Stomach (tissue), 9 donors: Measurements from ENCODE around the gene KANK3. TPM values are rescaled to one million over a fixed set of nuclear protein-coding genes. Genes with fewer than 3 reads are reported as not detected.

Source experiments
- DNase-seq, 2 donors: peaks; one replicate each; pipeline versions ENCODE4 v3.0.0 to v3.0.0-alpha.2; 2013 to 2019
- H3K27ac ChIP-seq, 5 donors: fragments of 200-600 bp in 4 of 5; sonication (generic) in 4 of 5; one replicate each; pipeline ENCODE4 v1.5.1; 2013 to 2019; ENCODE audit warnings: mild to moderate bottlenecking in 1 of 5, moderate library complexity in 1 of 5
- H3K27me3 ChIP-seq, 3 donors: fragments of 200-600 bp; sonication (generic); one replicate each; pipeline ENCODE4 v1.5.1; 2017 to 2019; ENCODE audit warnings: mixed run types in 1 of 3
- H3K36me3 ChIP-seq, 4 donors: fragments of 200-600 bp; sonication (generic); 1 replicate in 3 of 4; 2 replicates in 1 of 4; pipeline ENCODE4 v1.5.1; 2016 to 2019
- H3K4me1 ChIP-seq, 4 donors: fragments of 200-600 bp; sonication (generic); one replicate each; pipeline ENCODE4 v1.5.1; 2016 to 2019
- H3K4me3 ChIP-seq, 4 donors: fragments of 200-600 bp; sonication (generic) in 3 of 4; one replicate each; pipeline ENCODE4 v1.5.1; 2016 to 2019; ENCODE audit warnings: mild to moderate bottlenecking in 1 of 4
- H3K9me3 ChIP-seq, 4 donors: fragments of 200-600 bp; sonication (generic); one replicate each; pipeline ENCODE4 v1.5.1; 2016 to 2019
- CTCF ChIP-seq, 7 experiments: fragments of 450-650 bp in 4 of 7; fragments of 200-600 bp in 3 of 7; sonication (generic) in 3 of 7; IDR thresholded peaks; one replicate each; pipeline ENCODE4 v1.5.1; 2016 to 2019; ENCODE audit warnings: antibody characterized with exemption in 7 of 7, control low read depth in 2 of 7, mild to moderate bottlenecking in 1 of 7
- EP300 ChIP-seq: sonication (generic); formaldehyde crosslinking; IDR thresholded peaks from one replicate; pipeline ENCODE4 v1.6.1; 2017; ENCODE audit warnings: antibody characterized with exemption
- POLR2A ChIP-seq, 4 donors: fragments of 450-650 bp; IDR thresholded peaks; one replicate each; pipeline ENCODE4 v1.6.1; 2016; ENCODE audit warnings: antibody characterized with exemption in 4 of 4, control low read depth in 2 of 4, mild to moderate bottlenecking in 1 of 4, moderate library complexity in 1 of 4
- POLR2AphosphoS5 ChIP-seq, 3 donors: sonication (generic); formaldehyde crosslinking; IDR thresholded peaks; one replicate each; pipeline ENCODE4 v1.6.1; 2016; ENCODE audit warnings: antibody characterized with exemption in 3 of 3
- WGBS, 5 donors: extraction: QIAGEN DNeasy Blood & Tissue Kit in 3 of 5; methylation state at CpG; one replicate each; pipeline versions ENCODE4 v1.1.5 to v1.1.7; 2013 to 2018; 5-methylcytosine and 5-hydroxymethylcytosine counted together
- intact Hi-C: fragments of 100-400 bp; cut with DNase I; formaldehyde crosslinking; loops from one replicate; pipeline ENCODE4 v1.15.1; 2023; ENCODE audit warnings: low total_unique reads
- polyA plus RNA-seq, 3 donors: library from polyadenylated mRNA; stranded (reverse); fragments of 200-250 nt; gene quantifications; one replicate each; pipeline ENCODE4 v1.2.3, GENCODE V29; 2013
- total RNA-seq, 5 donors: library from RNA; depleted of rRNA; stranded (reverse); fragments of >200 nt; gene quantifications; one replicate each; pipeline versions ENCODE4 v1.1.0 to v1.2.3, GENCODE V29; 2014 to 2016
- donor health status: healthy with polysubstance abuse.
- donor health status: Bipolar disorder and iron deficiency.
- donor health status: healthy.

KANK3 gene
- total and polyA plus RNA-seq, 8 donors, result 4.4 to 72.4 (median 7.2) TPM; not detected in 1

- H3K4me1 ChIP-seq, result peaks cover 20 to 39% (median 32%) of the 10 kb centered on the region in 4 donors
- DNase-seq, result no peak
- no peak for TF ChIP-seq POLR2AphosphoS5 (IDR thresholded peaks at IDR 0.05)
- TF ChIP-seq EP300, result no peak
- no peak for TF ChIP-seq POLR2A (IDR thresholded peaks at IDR 0.05)
- TF ChIP-seq CTCF (IDR thresholded peaks at IDR 0.05), result no peak
- intact Hi-C loops, result no loop called here
- no peaks in the 10 kb centered on the region for H3K9me3 ChIP-seq
- WGBS, 5 donors, result 54 to 63% (median 59%) methylated on average over 8 of the region's 8 CpGs
- H3K27me3 ChIP-seq, result peaks cover 24 to 90% (median 30%) of the 10 kb centered on the region in 3 donors
- no peaks in the 10 kb centered on the region for H3K36me3 ChIP-seq
- no peak overlapping the region for H3K4me3 ChIP-seq
- H3K27ac ChIP-seq, result no peak overlapping the region
Observed at GRCh38 chr19:8336660-8337059, 6.4 kb downstream of the KANK3 start.

- no peak for DNase-seq
- intact Hi-C loops, result no loop called here
- Histone ChIP-seq H3K4me1 (peaks cover 20 to 39% (median 32%) of the 10 kb centered on the region in 4 donors), H3K4me3 (peak overlapping the region in 1 of 4 donors; percentile 41), H3K9me3 (no peaks in the 10 kb centered on the region), H3K27me3 (peaks cover 24 to 90% (median 30%) of the 10 kb centered on the region in 3 donors), H3K27ac (no peak overlapping the region), H3K36me3 (no peaks in the 10 kb centered on the region)
- WGBS, 5 donors, result 26 to 39% (median 33%) methylated on average over 23 to 27 of the region's 27 CpGs
- TF ChIP-seq POLR2AphosphoS5 (IDR thresholded peaks at IDR 0.05) (no peak), POLR2A (IDR thresholded peaks at IDR 0.05) (no peak), CTCF (IDR thresholded peaks at IDR 0.05) (no peak), EP300 (no peak)
Observed at GRCh38 chr19:8336072-8336569, 6.9 kb downstream of the KANK3 start.

GRCh38 chr19:8335343-8336071, 7.6 kb downstream of the KANK3 start:
- peaks cover 20 to 35% (median 31%) of the 10 kb centered on the region in 4 donors for H3K4me1 ChIP-seq
- no peaks in the 10 kb centered on the region for H3K9me3 ChIP-seq
- peak overlapping the region; percentile 38 to 51 (median 40) for H3K4me3 ChIP-seq
- DNase-seq, result peak in 1 of 2 donors; percentile 35
- H3K36me3 ChIP-seq, result no peaks in the 10 kb centered on the region
- H3K27ac ChIP-seq, result no peak overlapping the region
- peaks cover 24 to 86% (median 30%) of the 10 kb centered on the region in 3 donors for H3K27me3 ChIP-seq
- intact Hi-C loops, result no loop called here
- WGBS, 5 donors, result 5 to 39% (median 9%) methylated on average over 41 to 79 of the region's 79 CpGs
- TF ChIP-seq CTCF (IDR thresholded peaks at IDR 0.05) (no peak), POLR2AphosphoS5 (IDR thresholded peaks at IDR 0.05) (no peak), POLR2A (IDR thresholded peaks at IDR 0.05) (no peak), EP300 (no peak)

- H3K4me1 ChIP-seq, result peaks cover 20 to 35% (median 31%) of the 10 kb centered on the region in 4 donors
- TF ChIP-seq EP300 (no peak), POLR2A (IDR thresholded peaks at IDR 0.05) (no peak), POLR2AphosphoS5 (IDR thresholded peaks at IDR 0.05) (no peak), CTCF (IDR thresholded peaks at IDR 0.05) (no peak)
- peaks cover 24 to 83% (median 30%) of the 10 kb centered on the region in 3 donors for H3K27me3 ChIP-seq
- no peaks in the 10 kb centered on the region for H3K9me3 ChIP-seq
- H3K27ac ChIP-seq, result no peak overlapping the region
- DNase-seq, result peak; percentile 72 to 89
- peak overlapping the region; percentile 38 to 51 (median 40) for H3K4me3 ChIP-seq
- intact Hi-C loops, result loop anchor here (5.0 kb wide), 1 partner anchor 178 kb away; the partner anchor contains the start of gene ZNF414
- H3K36me3 ChIP-seq, result no peaks in the 10 kb centered on the region
- 4 to 11% (median 7%) methylated on average over 18 to 117 of the region's 117 CpGs for WGBS, 5 donors
Observed at GRCh38 chr19:8334458-8335342, 8.4 kb downstream of the KANK3 start.
